Adipocyte (in vitro differentiated cells): ENCODE measurements around the gene AEBP2.
"Not testable (repeated sequence)": the region's sequence is repeated elsewhere in the genome, so short reads cannot be mapped to it uniquely, and the experiment has no call there.

Experiments
- DNase-seq: peaks from one replicate; pipeline ENCODE4 v3.0.0-alpha.2; 2015; ENCODE audit warnings: low read depth
- H3K27me3 ChIP-seq: replicated peaks from 2 replicates; pipeline ENCODE4 v1.7.0; 2013; ENCODE audit warnings: mild to moderate bottlenecking, low read length, moderate library complexity; ENCODE audit not compliant: control insufficient read depth, insufficient read depth
- H3K36me3 ChIP-seq: 2 replicates; pipeline ENCODE4 v1.7.0; 2013; ENCODE audit warnings: low read length, mild to moderate bottlenecking, moderate library complexity; ENCODE audit not compliant: control insufficient read depth, insufficient read depth, severe bottlenecking
- H3K4me1 ChIP-seq: 2 replicates; pipeline ENCODE4 v1.7.0; 2013; ENCODE audit warnings: mild to moderate bottlenecking, low read length, moderate library complexity; ENCODE audit not compliant: control insufficient read depth, insufficient read depth
- H3K4me3 ChIP-seq: 2 replicates; pipeline ENCODE4 v1.7.0; 2013; ENCODE audit warnings: mild to moderate bottlenecking, low read length, moderate library complexity
- H3K9ac ChIP-seq: 2 replicates; pipeline ENCODE4 v1.7.0; 2013; ENCODE audit warnings: mild to moderate bottlenecking, low read length, moderate library complexity
- H3K9me3 ChIP-seq: 2 replicates; pipeline ENCODE4 v1.7.0; 2013; ENCODE audit warnings: mild to moderate bottlenecking, low read length, moderate library complexity; ENCODE audit not compliant: control insufficient read depth

Gene AEBP2

GRCh38 chr12:19542606-19543005 lies 103.3 kb downstream of the AEBP2 start:
- Histone ChIP-seq H3K36me3 (no peaks in the 10 kb centered on the region), H3K9ac (no peak overlapping the region), H3K4me1 (peaks cover 28% of the 10 kb centered on the region), H3K4me3 (no peak overlapping the region), H3K9me3 (no peaks in the 10 kb centered on the region), H3K27me3 (no peaks in the 10 kb centered on the region)
- DNase-seq: no peak

GRCh38 chr12:19544353-19544752 lies 105.1 kb downstream of the AEBP2 start:
- Histone ChIP-seq H3K4me3 (no peak overlapping the region), H3K9ac (no peak overlapping the region), H3K27me3 (no peaks in the 10 kb centered on the region), H3K9me3 (no peaks in the 10 kb centered on the region), H3K36me3 (no peaks in the 10 kb centered on the region), H3K4me1 (peaks cover 37% of the 10 kb centered on the region)
- DNase-seq: no peak

GRCh38 chr12:19545301-19545700 lies 106.0 kb downstream of the AEBP2 start:
- H3K27me3 ChIP-seq: no peaks in the 10 kb centered on the region
- H3K4me3 ChIP-seq: peak overlapping the region; percentile 71
- no peak for DNase-seq
- no peaks in the 10 kb centered on the region for H3K9me3 ChIP-seq
- no peaks in the 10 kb centered on the region for H3K36me3 ChIP-seq
- peaks cover 37% of the 10 kb centered on the region for H3K4me1 ChIP-seq
- H3K9ac ChIP-seq: peak overlapping the region; percentile 91

GRCh38 chr12:19546027-19546426 lies 106.7 kb downstream of the AEBP2 start:
- Histone ChIP-seq H3K9ac (peak overlapping the region; percentile 91), H3K4me1 (peaks cover 37% of the 10 kb centered on the region)
- DNase-seq: peak; percentile 42

GRCh38 chr12:19546611-19547162 lies 107.4 kb downstream of the AEBP2 start:
- DNase-seq: peak; percentile 39
- no peaks in the 10 kb centered on the region for H3K9me3 ChIP-seq
- H3K36me3 ChIP-seq: no peaks in the 10 kb centered on the region
- H3K4me3 ChIP-seq: peak overlapping the region; percentile 71
- no peaks in the 10 kb centered on the region for H3K27me3 ChIP-seq
- peak overlapping the region; percentile 91 for H3K9ac ChIP-seq
- peaks cover 37% of the 10 kb centered on the region for H3K4me1 ChIP-seq

More at GRCh38 chr12:19546027-19546426, 106.7 kb downstream of the AEBP2 start:
- peak overlapping the region; percentile 71 for H3K4me3 ChIP-seq
- H3K9me3 ChIP-seq: no peaks in the 10 kb centered on the region
- H3K36me3 ChIP-seq: no peaks in the 10 kb centered on the region
- no peaks in the 10 kb centered on the region for H3K27me3 ChIP-seq

GRCh38 chr12:19547271-19547671 lies 108.0 kb downstream of the AEBP2 start:
- Histone ChIP-seq H3K4me1 (peaks cover 42% of the 10 kb centered on the region), H3K9me3 (no peaks in the 10 kb centered on the region), H3K27me3 (no peaks in the 10 kb centered on the region), H3K36me3 (no peaks in the 10 kb centered on the region), H3K4me3 (peak overlapping the region; percentile 71), H3K9ac (peak overlapping the region; percentile 91)
- DNase-seq: peak; percentile 55

- H3K27me3 ChIP-seq: no peaks in the 10 kb centered on the region
- no peaks in the 10 kb centered on the region for H3K36me3 ChIP-seq
- H3K9ac ChIP-seq: no peak overlapping the region
- H3K9me3 ChIP-seq: no peaks in the 10 kb centered on the region
- DNase-seq: no peak
- peaks cover 58% of the 10 kb centered on the region for H3K4me1 ChIP-seq
- H3K4me3 ChIP-seq: no peak overlapping the region
Measured at GRCh38 chr12:19548834-19549233, 109.5 kb downstream of the AEBP2 start.

- no peaks in the 10 kb centered on the region for H3K9me3 ChIP-seq
- peaks cover 53% of the 10 kb centered on the region for H3K4me1 ChIP-seq
- no peak overlapping the region for H3K4me3 ChIP-seq
- H3K36me3 ChIP-seq: no peaks in the 10 kb centered on the region
- H3K9ac ChIP-seq: no peak overlapping the region
- DNase-seq: no peak
- no peaks in the 10 kb centered on the region for H3K27me3 ChIP-seq
Measured at GRCh38 chr12:19550626-19551025, 111.3 kb downstream of the AEBP2 start.

- H3K9ac ChIP-seq: peak overlapping the region; percentile 45
- H3K4me3 ChIP-seq: peak overlapping the region; percentile 42
- peaks cover 34% of the 10 kb centered on the region for H3K4me1 ChIP-seq
- not testable (repeated sequence) for H3K27me3 ChIP-seq, H3K36me3 ChIP-seq, H3K9me3 ChIP-seq
- peak; percentile 44 for DNase-seq
Measured at GRCh38 chr12:19552441-19553097, 113.3 kb downstream of the AEBP2 start.

GRCh38 chr12:19553175-19553574 lies 113.9 kb downstream of the AEBP2 start:
- no peak overlapping the region for H3K4me3 ChIP-seq
- H3K27me3 ChIP-seq: no peaks in the 10 kb centered on the region
- no peaks in the 10 kb centered on the region for H3K36me3 ChIP-seq
- H3K9me3 ChIP-seq: no peaks in the 10 kb centered on the region
- peaks cover 29% of the 10 kb centered on the region for H3K4me1 ChIP-seq
- peak; percentile 32 for DNase-seq
- peak overlapping the region; percentile 45 for H3K9ac ChIP-seq

GRCh38 chr12:19561411-19561961 lies 122.2 kb downstream of the AEBP2 start:
- Histone ChIP-seq H3K27me3 (no peaks in the 10 kb centered on the region), H3K9ac (no peak overlapping the region), H3K4me1 (peaks cover 10% of the 10 kb centered on the region), H3K9me3 (no peaks in the 10 kb centered on the region), H3K36me3 (peaks cover 3% of the 10 kb centered on the region), H3K4me3 (no peak overlapping the region)
- DNase-seq: no peak
